Body of pancreas (tissue), 4 donors: ENCODE results near the gene SRSF6. TPM values are rescaled to one million over a fixed set of nuclear protein-coding genes. Genes with fewer than 3 reads are reported as not detected.
A peak's percentile ranks its signal among the peaks of the same experiment; 100 is the strongest.
"Not testable (repeated sequence)": the region's sequence is repeated elsewhere in the genome, so short reads cannot be mapped to it uniquely, and the experiment has no call there.

Experiments
- ATAC-seq: fragments of 150-250 bp; one replicate; pipeline ENCODE4 v1.9.1; 2016
- DNase-seq, 4 donors: peaks; one replicate each; pipeline ENCODE4 v3.0.0-alpha.2; 2019
- H3K27ac ChIP-seq, 4 donors: fragments of 200-600 bp; sonication (generic); 1 replicate in 3 of 4; 2 replicates in 1 of 4; pipeline versions ENCODE4 v1.5.1 to v1.6.1; 2016 to 2019; ENCODE audit warnings: mild to moderate bottlenecking in 1 of 4, mixed read lengths in 1 of 4, moderate library complexity in 1 of 4
- H3K27me3 ChIP-seq, 2 donors: fragments of 200-600 bp; sonication (generic); one replicate each; pipeline ENCODE4 v1.6.0; 2016; ENCODE audit warnings: mild to moderate bottlenecking in 1 of 2
- H3K36me3 ChIP-seq, 2 donors: fragments of 200-600 bp; sonication (generic); replicated peaks in 1 of 2; 2 replicates each; pipeline ENCODE4 v1.5.1; 2016; ENCODE audit warnings: low read depth in 2 of 2; ENCODE audit not compliant: insufficient read depth in 1 of 2
- H3K4me1 ChIP-seq: fragments of 200-600 bp; sonication (generic); one replicate; pipeline ENCODE4 v1.6.0; 2016
- H3K4me3 ChIP-seq, 2 donors: fragments of 200-600 bp; sonication (generic); 1 replicate in 1 of 2; 2 replicates in 1 of 2; pipeline ENCODE4 v1.5.1; 2016 to 2019
- H3K9me3 ChIP-seq, 3 donors: fragments of 200-600 bp; sonication (generic); 1 replicate in 2 of 3; 2 replicates in 1 of 3; pipeline ENCODE4 v1.5.1; 2016
- CTCF ChIP-seq, 7 experiments: fragments of 450-650 bp in 4 of 7; fragments of 200-600 bp in 3 of 7; sonication (generic) in 3 of 7; IDR thresholded peaks; one replicate each; pipeline ENCODE4 v1.5.1; 2016 to 2019; ENCODE audit warnings: antibody characterized with exemption in 7 of 7
- POLR2A ChIP-seq, 3 donors: fragments of 450-650 bp; IDR thresholded peaks; one replicate each; pipeline ENCODE4 v1.6.1; 2016; ENCODE audit warnings: antibody characterized with exemption in 3 of 3, mild to moderate bottlenecking in 2 of 3
- WGBS, 2 donors: methylation state at CpG; one replicate each; pipeline ENCODE4 v1.1.5; 2017; 5-methylcytosine and 5-hydroxymethylcytosine counted together
- intact Hi-C: fragments of 100-400 bp; cut with DNase I; formaldehyde crosslinking; loops from one replicate; pipeline ENCODE4 v1.15.1; 2023
- total RNA-seq, 2 donors: library from RNA; depleted of rRNA; stranded (reverse); fragments of >200 nt; gene quantifications; one replicate each; pipeline ENCODE4 v1.1.0, GENCODE V29; 2016

Gene SRSF6
- total RNA-seq, 2 donors from 2014 or later, result 58.4 to 90.6 TPM

GRCh38 chr20:43448748-43449535 is 8.8 kb upstream of the SRSF6 start:
- Histone ChIP-seq H3K4me1 (no peaks in the 10 kb centered on the region), H3K36me3 (no peaks in the 10 kb centered on the region), H3K4me3 (no peak overlapping the region), H3K27me3 (peaks cover 0 to 1% of the 10 kb centered on the region in 2 donors), H3K9me3 (no peaks in the 10 kb centered on the region), H3K27ac (no peak overlapping the region)
- ATAC-seq (peak; percentile 80), DNase-seq (peak; percentile 51 to 66 (median 55))
- intact Hi-C loops, result loop anchor here (5.0 kb wide), 1 partner anchor 633 kb away; no protein-coding TSS in a partner anchor
- WGBS, 2 donors, result 15 to 21% methylated on average over 9 of the region's 9 CpGs
- TF ChIP-seq CTCF (IDR thresholded peaks at IDR 0.05), result peak; percentile 58 to 84 (median 81)
- no peak for TF ChIP-seq POLR2A (IDR thresholded peaks at IDR 0.05)

GRCh38 chr20:43450841-43451799 is 6.6 kb upstream of the SRSF6 start:
- no peak overlapping the region for H3K4me3 ChIP-seq
- no peaks in the 10 kb centered on the region for H3K4me1 ChIP-seq

DNA sequence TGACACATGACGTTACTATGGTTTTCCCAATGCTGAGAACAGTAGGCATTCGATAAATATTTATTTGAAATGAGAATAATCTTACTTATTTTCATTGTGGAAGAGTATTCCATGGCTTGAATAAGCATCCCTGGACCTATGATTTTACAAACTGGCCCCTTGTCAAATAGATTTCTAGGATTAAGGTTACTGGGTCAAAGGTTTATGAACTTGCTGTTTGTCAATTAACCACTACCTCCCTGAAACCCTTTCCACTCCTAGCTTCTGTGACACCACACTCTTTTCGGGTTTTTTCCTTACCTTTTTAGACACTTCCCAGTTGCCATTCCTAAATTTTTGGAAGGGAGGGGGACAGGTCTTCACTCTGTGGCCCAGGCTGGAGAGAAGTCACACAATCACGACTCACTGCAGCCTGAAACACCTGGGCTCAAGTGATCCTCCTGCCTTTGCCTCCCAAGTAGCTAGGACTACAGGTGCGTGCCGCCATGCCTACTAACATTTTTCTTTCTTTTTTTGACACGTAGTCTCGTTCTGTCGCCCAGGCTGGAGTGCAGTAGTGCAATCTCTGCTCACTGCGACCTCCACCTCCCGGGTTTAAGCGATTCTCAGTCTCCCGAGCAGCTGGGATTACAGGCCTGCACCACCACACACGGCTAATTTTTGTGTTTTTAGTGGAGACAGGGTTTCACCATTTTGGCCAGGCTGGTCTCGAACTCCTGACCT is 5.1 kb upstream of the SRSF6 start:
- Histone ChIP-seq H3K4me1 (peaks cover 7% of the 10 kb centered on the region), H3K9me3 (no peaks in the 10 kb centered on the region), H3K4me3 (no peak overlapping the region), H3K36me3 (no peaks in the 10 kb centered on the region), H3K27me3 (no peaks in the 10 kb centered on the region), H3K27ac (no peak overlapping the region)
- 74 to 82% methylated on average over 15 of the region's 15 CpGs for WGBS, 2 donors
- DNase-seq, result no peak
- intact Hi-C loops, result no loop called here
- no peak for TF ChIP-seq POLR2A (IDR thresholded peaks at IDR 0.05)
- TF ChIP-seq CTCF (IDR thresholded peaks at IDR 0.05), result no peak
- no peak for ATAC-seq

More at GRCh38 chr20:43450841-43451799, 6.6 kb upstream of the SRSF6 start:
- no peak for TF ChIP-seq CTCF (IDR thresholded peaks at IDR 0.05)
- TF ChIP-seq POLR2A (IDR thresholded peaks at IDR 0.05), result no peak
- WGBS, 2 donors, result 66 to 67% methylated on average over 14 of the region's 14 CpGs
- H3K36me3 ChIP-seq, result no peaks in the 10 kb centered on the region
- no peak for ATAC-seq
- H3K27ac ChIP-seq, result no peak overlapping the region
- no peaks in the 10 kb centered on the region for H3K9me3 ChIP-seq
- H3K27me3 ChIP-seq, result no peaks in the 10 kb centered on the region
- intact Hi-C loops, result no loop called here
- DNase-seq, result no peak

DNA sequence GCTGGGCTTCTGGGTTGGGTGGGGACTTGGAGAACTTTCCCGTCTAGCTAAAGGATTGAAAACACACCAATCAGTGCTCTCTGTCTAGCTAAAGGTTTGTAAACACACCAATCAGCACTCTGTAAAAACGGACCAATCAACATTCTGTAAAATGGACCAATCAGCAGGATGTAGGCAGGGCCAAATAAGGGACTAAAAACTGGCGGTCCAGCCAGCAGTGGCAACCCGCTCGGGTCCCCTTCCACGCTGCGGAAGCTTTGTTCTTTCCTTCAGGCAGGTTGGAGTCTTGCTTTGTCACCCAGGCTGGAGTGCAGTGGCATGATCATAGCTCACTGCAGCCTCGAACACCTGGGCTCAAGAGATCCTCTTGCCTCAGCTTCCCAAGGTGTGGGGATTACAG is 1.4 kb upstream of the SRSF6 start:
- ATAC-seq, intact Hi-C loops, H3K27ac ChIP-seq, H3K9me3 ChIP-seq, DNase-seq, H3K4me3 ChIP-seq, H3K27me3 ChIP-seq: not testable (repeated sequence)
- H3K4me1 ChIP-seq, result peaks cover 28% of the 10 kb centered on the region
- H3K36me3 ChIP-seq, result peaks cover 11% of the 10 kb centered on the region in 2 donors
- 76 to 77% methylated on average over 6 to 8 of the region's 8 CpGs for WGBS, 2 donors
